PC-9 (cell line): ENCODE results near the gene DEFB132.

Experiments
- EZH2 ChIP-seq: fragments of 200-600 bp; sonication (generic); IDR thresholded peaks from 2 replicates; pipeline ENCODE4 v1.8.0; 2017; ENCODE audit warnings: antibody characterized with exemption, low read depth
- TF ChIP-seq, protein P1 (sequence below): fragments of 200-600 bp; sonication (generic); conservative IDR thresholded peaks from 2 replicates; pipeline ENCODE4 v1.6.1; 2017; ENCODE audit warnings: mixed run types, antibody characterized with exemption, mild to moderate bottlenecking, moderate library complexity

DNA sequence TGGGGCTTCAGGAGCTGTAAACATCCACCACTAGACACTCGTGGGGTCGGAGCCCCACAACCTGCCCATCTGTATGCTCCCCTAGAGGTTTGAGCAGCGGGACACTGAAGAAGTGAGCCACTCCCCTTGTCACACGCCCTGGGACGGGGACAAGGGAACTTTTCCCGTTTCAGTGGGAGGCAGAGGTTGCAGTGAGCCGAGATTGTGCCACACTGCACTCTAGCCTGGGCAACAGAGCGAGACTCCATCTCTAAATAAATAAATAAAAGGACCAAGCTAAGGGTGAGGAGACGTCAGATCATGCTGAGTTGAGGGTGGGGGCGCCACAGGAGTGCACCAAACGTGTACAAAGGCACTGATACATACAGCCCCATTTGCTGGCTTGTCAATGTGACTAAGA lies 48.2 kb downstream of the DEFB132 start:
- TF ChIP-seq, protein P1, sequence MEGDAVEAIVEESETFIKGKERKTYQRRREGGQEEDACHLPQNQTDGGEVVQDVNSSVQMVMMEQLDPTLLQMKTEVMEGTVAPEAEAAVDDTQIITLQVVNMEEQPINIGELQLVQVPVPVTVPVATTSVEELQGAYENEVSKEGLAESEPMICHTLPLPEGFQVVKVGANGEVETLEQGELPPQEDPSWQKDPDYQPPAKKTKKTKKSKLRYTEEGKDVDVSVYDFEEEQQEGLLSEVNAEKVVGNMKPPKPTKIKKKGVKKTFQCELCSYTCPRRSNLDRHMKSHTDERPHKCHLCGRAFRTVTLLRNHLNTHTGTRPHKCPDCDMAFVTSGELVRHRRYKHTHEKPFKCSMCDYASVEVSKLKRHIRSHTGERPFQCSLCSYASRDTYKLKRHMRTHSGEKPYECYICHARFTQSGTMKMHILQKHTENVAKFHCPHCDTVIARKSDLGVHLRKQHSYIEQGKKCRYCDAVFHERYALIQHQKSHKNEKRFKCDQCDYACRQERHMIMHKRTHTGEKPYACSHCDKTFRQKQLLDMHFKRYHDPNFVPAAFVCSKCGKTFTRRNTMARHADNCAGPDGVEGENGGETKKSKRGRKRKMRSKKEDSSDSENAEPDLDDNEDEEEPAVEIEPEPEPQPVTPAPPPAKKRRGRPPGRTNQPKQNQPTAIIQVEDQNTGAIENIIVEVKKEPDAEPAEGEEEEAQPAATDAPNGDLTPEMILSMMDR: no peak
- TF ChIP-seq EZH2: no peak
